HEK293T (cell line): ENCODE data around the gene GFI1B.

ENCODE experiments used
- BHLHE40 ChIP-seq: fragments of 450-650 bp; IDR thresholded peaks from 2 replicates; pipeline ENCODE4 v1.6.1; 2016; ENCODE audit warnings: mild to moderate bottlenecking, moderate library complexity, borderline replicate concordance
- ELF4 ChIP-seq: fragments of 450-650 bp; IDR thresholded peaks from 2 replicates; pipeline ENCODE4 v1.6.1; 2017; ENCODE audit warnings: antibody characterized with exemption
- FOXA1 ChIP-seq: fragments of 450-650 bp; IDR thresholded peaks from 2 replicates; pipeline ENCODE4 v1.6.1; 2016; ENCODE audit warnings: mild to moderate bottlenecking
- FOXK2 ChIP-seq: fragments of 450-650 bp; IDR thresholded peaks from 2 replicates; pipeline ENCODE4 v1.6.1; 2016; ENCODE audit warnings: mild to moderate bottlenecking
- FOXM1 ChIP-seq: fragments of 450-650 bp; IDR thresholded peaks from 2 replicates; pipeline ENCODE4 v1.6.1; 2017; ENCODE audit warnings: mild to moderate bottlenecking, borderline replicate concordance
- L3MBTL2 ChIP-seq: fragments of 450-650 bp; conservative IDR thresholded peaks from 2 replicates; pipeline ENCODE4 v1.6.1; 2016; ENCODE audit warnings: mild to moderate bottlenecking
- SP1 ChIP-seq: fragments of 450-650 bp; IDR thresholded peaks from 2 replicates; pipeline ENCODE4 v1.6.1; 2017
- SUZ12 ChIP-seq: fragments of 450-650 bp; IDR thresholded peaks from 2 replicates; pipeline ENCODE4 v1.6.1; 2016; ENCODE audit warnings: mild to moderate bottlenecking
- TARDBP ChIP-seq: fragments of 450-650 bp; IDR thresholded peaks from 2 replicates; pipeline ENCODE4 v1.6.1; 2016
- ZNF384 ChIP-seq: fragments of 450-650 bp; IDR thresholded peaks from 2 replicates; pipeline ENCODE4 v1.6.1; 2016
- TF ChIP-seq, protein P1 (sequence below): fragments of 450-650 bp; IDR thresholded peaks from 2 replicates; pipeline ENCODE4 v1.6.1; 2016

DNA sequence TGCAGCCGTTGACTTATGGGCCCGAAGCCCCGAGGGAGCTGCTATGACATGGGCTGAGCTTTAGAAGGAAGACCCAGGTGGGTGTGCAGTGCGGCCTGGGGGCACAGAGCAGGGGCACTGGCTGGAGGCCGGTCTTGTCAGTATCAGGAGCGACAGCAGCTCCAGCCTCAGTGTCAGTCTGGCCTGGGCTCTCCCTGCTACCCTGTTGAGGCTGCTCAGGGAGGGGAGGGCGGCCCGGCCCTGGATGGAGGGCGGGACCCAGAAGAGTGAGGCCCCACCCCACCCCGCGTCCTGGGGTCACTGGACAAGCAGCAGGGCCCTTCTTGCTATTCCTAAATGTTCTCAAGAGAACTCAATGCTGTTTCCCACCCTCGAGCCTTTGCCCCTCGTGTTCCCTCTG is 18.0 kb downstream of the GFI1B start:
- TF ChIP-seq TARDBP: no peak
- TF ChIP-seq, protein P1, sequence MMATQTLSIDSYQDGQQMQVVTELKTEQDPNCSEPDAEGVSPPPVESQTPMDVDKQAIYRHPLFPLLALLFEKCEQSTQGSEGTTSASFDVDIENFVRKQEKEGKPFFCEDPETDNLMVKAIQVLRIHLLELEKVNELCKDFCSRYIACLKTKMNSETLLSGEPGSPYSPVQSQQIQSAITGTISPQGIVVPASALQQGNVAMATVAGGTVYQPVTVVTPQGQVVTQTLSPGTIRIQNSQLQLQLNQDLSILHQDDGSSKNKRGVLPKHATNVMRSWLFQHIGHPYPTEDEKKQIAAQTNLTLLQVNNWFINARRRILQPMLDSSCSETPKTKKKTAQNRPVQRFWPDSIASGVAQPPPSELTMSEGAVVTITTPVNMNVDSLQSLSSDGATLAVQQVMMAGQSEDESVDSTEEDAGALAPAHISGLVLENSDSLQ: no peak
- TF ChIP-seq FOXA1: no peak
- no peak for TF ChIP-seq ZNF384
- TF ChIP-seq BHLHE40: no peak
- no peak for TF ChIP-seq ELF4
- no peak for TF ChIP-seq L3MBTL2
- no peak for TF ChIP-seq FOXM1
- no peak for TF ChIP-seq SP1
- no peak for TF ChIP-seq SUZ12
- no peak for TF ChIP-seq FOXK2
